ENCODE data around the gene CBR3.
A peak's percentile ranks its signal among the peaks of the same experiment; 100 is the strongest.

DNA sequence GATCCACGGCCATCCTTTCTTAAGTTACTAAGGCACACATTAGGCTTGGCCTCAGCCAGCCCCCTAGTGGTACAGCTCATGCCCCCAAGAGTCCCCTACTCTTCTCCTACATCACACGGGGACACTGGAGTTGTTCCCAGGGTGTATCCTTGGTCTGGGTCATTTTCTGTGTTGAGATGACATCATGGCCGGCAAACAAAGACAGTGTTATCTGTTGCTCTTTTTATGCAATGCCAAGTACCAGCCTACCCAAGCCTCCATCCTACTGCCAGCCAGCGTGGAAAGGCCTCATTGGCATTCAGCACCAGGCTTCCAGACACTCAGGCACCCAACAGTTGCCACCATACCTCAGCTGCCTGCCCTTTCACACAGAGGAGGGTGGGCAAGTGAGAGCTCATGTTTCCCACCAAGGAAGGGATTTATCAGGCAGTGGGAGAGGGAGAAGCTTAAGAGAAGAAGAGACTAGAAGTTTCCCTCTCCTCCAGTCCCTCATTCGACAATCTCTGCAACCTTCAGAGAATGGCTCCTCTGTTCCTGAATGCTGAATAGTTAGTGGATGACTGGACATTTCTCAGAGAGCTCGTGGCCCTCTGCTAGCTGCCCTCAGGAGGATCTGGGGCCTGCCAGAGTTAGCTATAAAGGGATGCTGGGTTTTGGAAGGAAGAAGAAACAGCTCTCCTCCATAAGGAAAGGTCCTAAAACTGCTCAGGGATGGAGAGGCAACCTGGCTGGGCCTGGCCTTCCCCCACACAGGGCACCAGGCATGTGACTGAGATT, 47.3 kb upstream of the CBR3 start:
- peak; percentile 56 for TF ChIP-seq CTCF (conservative IDR thresholded peaks at IDR 0.05; ENCODE audit: low read length)
- no peak for TF ChIP-seq EZH2phosphoT487 (IDR thresholded peaks at IDR 0.05; ENCODE audit: borderline replicate concordance)

Measured in Loucy (cell line).